Peyer's patch (tissue), 4 donors: ENCODE data around the gene SKAP2. TPM values are rescaled to one million over a fixed set of nuclear protein-coding genes. Genes with fewer than 3 reads are reported as not detected.
A peak's percentile ranks its signal among the peaks of the same experiment; 100 is the strongest.

ENCODE experiments used
- DNase-seq, 3 donors: peaks; one replicate each; pipeline ENCODE4 v3.0.0-alpha.2; 2017 to 2019
- H3K27ac ChIP-seq, 4 donors: fragments of 200-600 bp; sonication (generic); one replicate each; pipeline ENCODE4 v1.5.1; 2016 to 2019
- H3K27me3 ChIP-seq, 2 donors: fragments of 200-600 bp; sonication (generic); one replicate each; pipeline ENCODE4 v1.5.1; 2019
- H3K36me3 ChIP-seq, 3 donors: fragments of 200-600 bp; sonication (generic); one replicate each; pipeline ENCODE4 v1.5.1; 2016 to 2019
- H3K4me1 ChIP-seq, 4 donors: fragments of 200-600 bp; sonication (generic); one replicate each; pipeline ENCODE4 v1.5.1; 2016 to 2019
- H3K4me3 ChIP-seq, 4 donors: fragments of 200-600 bp; sonication (generic); 1 replicate in 3 of 4; 2 replicates in 1 of 4; pipeline ENCODE4 v1.5.1; 2016 to 2019; ENCODE audit warnings: mild to moderate bottlenecking in 1 of 4
- H3K9me3 ChIP-seq, 4 donors: fragments of 200-600 bp; sonication (generic); one replicate each; pipeline ENCODE4 v1.5.1; 2016 to 2019; ENCODE audit warnings: mild to moderate bottlenecking in 1 of 4
- CTCF ChIP-seq, 6 experiments: fragments of 450-650 bp in 4 of 6; fragments of 200-600 bp in 2 of 6; sonication (generic) in 1 of 6; IDR thresholded peaks; one replicate each; pipeline ENCODE4 v1.5.1; 2017 to 2019; ENCODE audit warnings: antibody characterized with exemption in 6 of 6, mild to moderate bottlenecking in 3 of 6, moderate library complexity in 1 of 6
- POLR2A ChIP-seq, 2 donors: fragments of 450-650 bp; IDR thresholded peaks; one replicate each; pipeline ENCODE4 v1.5.1; 2017; ENCODE audit warnings: antibody characterized with exemption in 2 of 2, mild to moderate bottlenecking in 2 of 2, moderate library complexity in 2 of 2
- total RNA-seq, 4 donors: library from RNA; depleted of rRNA; stranded (reverse); fragments of >200 nt; gene quantifications; one replicate each; pipeline ENCODE4 v1.1.0, GENCODE V29; 2016

SKAP2 gene
- total RNA-seq, 4 donors from 2014 or later, result 32.2 to 101 (median 37.9) TPM

DNA sequence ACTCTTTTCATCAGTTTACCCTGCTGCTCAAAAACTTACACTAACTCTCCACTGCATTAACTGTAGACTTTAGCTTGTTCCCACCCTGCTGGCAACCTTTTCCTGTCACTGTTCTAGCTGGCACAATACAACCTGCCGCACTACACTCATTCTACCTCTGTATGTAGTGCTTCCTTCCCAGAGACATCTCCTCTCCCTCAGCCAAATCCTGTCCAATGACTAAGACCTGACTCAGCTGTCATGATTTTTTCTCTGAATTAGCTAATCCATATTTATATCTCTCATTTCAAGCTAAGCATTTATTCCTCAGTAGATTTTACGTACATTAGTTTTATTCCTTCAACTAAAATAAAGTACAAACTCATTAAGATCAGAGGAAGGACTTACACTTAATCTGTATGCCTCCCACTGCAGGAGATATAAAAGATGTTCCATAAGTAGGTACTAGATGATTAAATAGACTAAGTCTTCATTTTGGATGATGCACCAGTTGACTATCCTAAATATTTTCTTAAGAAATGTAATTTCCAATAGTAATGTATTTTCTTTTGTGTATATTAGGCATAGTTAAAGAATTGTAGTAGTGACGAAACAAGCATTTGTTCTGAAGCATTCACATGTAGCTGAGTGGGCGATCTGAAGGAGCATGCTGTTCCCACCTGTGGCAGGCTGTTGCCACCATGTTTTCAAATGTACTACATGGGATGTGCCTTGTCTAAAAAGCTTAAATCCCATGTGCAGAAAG, 189.1 kb downstream of the SKAP2 start:
- DNase-seq, result no peak
- Histone ChIP-seq H3K27ac (no peak overlapping the region), H3K27me3 (no peaks in the 10 kb centered on the region), H3K9me3 (no peaks in the 10 kb centered on the region), H3K4me3 (no peak overlapping the region), H3K36me3 (no peaks in the 10 kb centered on the region), H3K4me1 (no peaks in the 10 kb centered on the region)
- TF ChIP-seq CTCF (IDR thresholded peaks at IDR 0.05) (no peak), POLR2A (IDR thresholded peaks at IDR 0.05) (no peak)

GRCh38 chr7:26673858-26674257, 190.5 kb downstream of the SKAP2 start:
- Histone ChIP-seq H3K27ac (no peak overlapping the region), H3K4me3 (no peak overlapping the region), H3K27me3 (no peaks in the 10 kb centered on the region), H3K36me3 (no peaks in the 10 kb centered on the region), H3K4me1 (peaks cover 0 to 3% (median 0%) of the 10 kb centered on the region in 4 donors), H3K9me3 (no peaks in the 10 kb centered on the region)
- no peak for DNase-seq
- no peak for TF ChIP-seq POLR2A (IDR thresholded peaks at IDR 0.05)
- TF ChIP-seq CTCF (IDR thresholded peaks at IDR 0.05), result no peak

GRCh38 chr7:26673271-26673670, 191.1 kb downstream of the SKAP2 start:
- H3K36me3 ChIP-seq, result no peaks in the 10 kb centered on the region
- peaks cover 0 to 3% (median 0%) of the 10 kb centered on the region in 4 donors for H3K4me1 ChIP-seq
- no peaks in the 10 kb centered on the region for H3K9me3 ChIP-seq
- H3K27me3 ChIP-seq, result no peaks in the 10 kb centered on the region
- no peak overlapping the region for H3K4me3 ChIP-seq
- H3K27ac ChIP-seq, result no peak overlapping the region
- DNase-seq, result no peak
- TF ChIP-seq CTCF (IDR thresholded peaks at IDR 0.05) (no peak), POLR2A (IDR thresholded peaks at IDR 0.05) (no peak)

GRCh38 chr7:26670841-26671240, 193.5 kb downstream of the SKAP2 start:
- DNase-seq, result no peak
- no peak overlapping the region for H3K4me3 ChIP-seq
- TF ChIP-seq CTCF (IDR thresholded peaks at IDR 0.05) (no peak), POLR2A (IDR thresholded peaks at IDR 0.05) (no peak)
- no peak overlapping the region for H3K27ac ChIP-seq
- H3K9me3 ChIP-seq, result no peaks in the 10 kb centered on the region
- H3K27me3 ChIP-seq, result no peaks in the 10 kb centered on the region
- peaks cover 0 to 3% (median 0%) of the 10 kb centered on the region in 4 donors for H3K4me1 ChIP-seq
- no peaks in the 10 kb centered on the region for H3K36me3 ChIP-seq

DNA sequence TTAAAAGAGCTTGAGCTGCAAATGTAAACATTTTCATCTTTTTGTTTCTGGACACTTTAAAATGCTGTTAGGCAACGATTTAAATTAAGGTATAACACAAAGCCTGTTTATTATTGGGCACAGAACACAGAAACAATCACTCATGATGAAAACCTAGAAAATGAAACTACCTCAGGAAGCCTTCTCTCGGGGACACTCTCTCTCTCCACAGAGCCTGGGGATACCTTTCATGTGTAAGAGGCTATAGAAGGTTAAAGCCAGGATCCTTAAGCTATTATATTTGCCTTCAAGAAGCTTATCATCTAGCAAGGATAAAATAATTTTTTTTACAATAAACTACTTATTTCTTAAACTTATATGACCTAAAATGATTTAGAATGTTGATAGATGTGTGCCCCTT, 194.1 kb downstream of the SKAP2 start:
- Histone ChIP-seq H3K27ac (no peak overlapping the region), H3K4me1 (peaks cover 0 to 3% (median 0%) of the 10 kb centered on the region in 4 donors)

More for the DNA sequence above, 194.1 kb downstream of the SKAP2 start:
- Histone ChIP-seq H3K27me3 (no peaks in the 10 kb centered on the region), H3K36me3 (no peaks in the 10 kb centered on the region), H3K4me3 (peak overlapping the region in 1 of 4 donors; percentile 2), H3K9me3 (no peaks in the 10 kb centered on the region)
- TF ChIP-seq CTCF (IDR thresholded peaks at IDR 0.05) (no peak), POLR2A (IDR thresholded peaks at IDR 0.05) (no peak)
- DNase-seq, result no peak
